Measurements from ENCODE around the gene HTT. TPM values are rescaled to one million over a fixed set of nuclear protein-coding genes. Genes with fewer than 3 reads are reported as not detected.

HTT gene
- polyA plus RNA-seq, 2 of the 4 experiments (the other 2 are of a cell fraction) = 14.5 to 16.9 TPM

- DNase-seq (ENCODE audit: low read depth in 1 of 2, low spot score in 1 of 2) = no peak
- 58% methylated on average over 12 of the region's 12 CpGs for WGBS (ENCODE audit: missing lambda C conversion rate)
- FAIRE-seq = no peak
- Histone ChIP-seq H3K4me1 (no peaks in the 10 kb centered on the region), H3K4me3 (no peak overlapping the region), H3K27ac (no peak overlapping the region), H3K4me2 (no peak overlapping the region), H3K9me3 (no peaks in the 10 kb centered on the region)
- TF ChIP-seq BHLHE40 (IDR thresholded peaks at IDR 0.05; ENCODE audit: low read depth, low read length) (no peak), NPAS2 (CRISPR knock-in tag; IDR thresholded peaks at IDR 0.05; ENCODE audit: borderline replicate concordance) (no peak), ZFP36 (IDR thresholded peaks at IDR 0.05; ENCODE audit: borderline replicate concordance, partially characterized antibody) (no peak), ATOH8 (CRISPR knock-in tag; IDR thresholded peaks at IDR 0.05; ENCODE audit: low read depth) (no peak), NFE2L2 (conservative IDR thresholded peaks at IDR 0.05; ENCODE audit: low read length) (no peak), RNF2 (IDR thresholded peaks at IDR 0.05; ENCODE audit: borderline replicate concordance, low read depth) (no peak), KDM5A (IDR thresholded peaks at IDR 0.05) (no peak)
- CTCF ChIA-PET = interaction anchor here (0.6 kb wide), 1 partner anchor 15 kb away, joined by 3 read pairs; no protein-coding TSS in a partner anchor
- ATAC-seq = no peak
- POLR2A ChIA-PET = no interaction called here
Measured at GRCh38 chr4:3062471-3062870, 12.0 kb upstream of the HTT start.

DNA sequence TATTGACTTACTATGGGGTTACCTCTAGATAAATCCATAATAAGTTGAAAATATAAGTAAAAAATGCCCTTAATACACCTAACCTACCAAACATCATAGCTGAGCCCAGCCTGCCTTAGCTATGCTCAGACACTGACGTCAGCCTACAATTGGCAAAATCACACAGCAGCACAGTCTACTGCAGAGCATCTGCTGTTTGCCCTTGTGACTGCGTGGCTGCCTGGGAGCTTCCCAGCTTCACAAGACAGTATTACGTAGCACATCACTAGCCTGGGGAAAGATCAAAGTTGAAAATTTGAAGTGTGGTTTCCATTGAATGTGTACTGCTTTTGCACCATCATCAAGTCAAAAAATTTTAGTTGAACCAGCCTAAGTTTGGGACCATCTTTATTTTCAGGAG is 8.9 kb upstream of the HTT start:
- H3K4me1 ChIP-seq = no peaks in the 10 kb centered on the region
- POLR2A ChIA-PET = no interaction called here
- TF ChIP-seq CHD2 (IDR thresholded peaks at IDR 0.05; ENCODE audit: low read length, partially characterized antibody) (no peak), RAD21 (conservative IDR thresholded peaks at IDR 0.05 in 1 of 2, IDR thresholded peaks at IDR 0.05 in 1 of 2) (no peak), JUN (IDR thresholded peaks at IDR 0.05) (no peak), FOXS1 (CRISPR knock-in tag; IDR thresholded peaks at IDR 0.05) (no peak), SMC3 (IDR thresholded peaks at IDR 0.05) (no peak), CHD4 (IDR thresholded peaks at IDR 0.05; ENCODE audit: borderline replicate concordance) (no peak), MAFK (IDR thresholded peaks at IDR 0.05; ENCODE audit: partially characterized antibody) (no peak), HOXA7 (CRISPR knock-in tag; IDR thresholded peaks at IDR 0.05) (no peak), ZFP36 (IDR thresholded peaks at IDR 0.05; ENCODE audit: borderline replicate concordance, partially characterized antibody) (no peak), TFCP2L1 (CRISPR knock-in tag; IDR thresholded peaks at IDR 0.05) (no peak), GATA3 (IDR thresholded peaks at IDR 0.05; ENCODE audit: borderline replicate concordance) (no peak), HOXB13 (CRISPR knock-in tag; IDR thresholded peaks at IDR 0.05; ENCODE audit: low read depth) (no peak), HEYL (CRISPR knock-in tag; IDR thresholded peaks at IDR 0.05) (no peak), ATOH8 (CRISPR knock-in tag; IDR thresholded peaks at IDR 0.05; ENCODE audit: low read depth) (no peak), NFE2L2 (conservative IDR thresholded peaks at IDR 0.05; ENCODE audit: low read length) (no peak), EHMT2 (IDR thresholded peaks at IDR 0.05; ENCODE audit: low read depth) (no peak)
- TF ChIP-seq, protein P1, sequence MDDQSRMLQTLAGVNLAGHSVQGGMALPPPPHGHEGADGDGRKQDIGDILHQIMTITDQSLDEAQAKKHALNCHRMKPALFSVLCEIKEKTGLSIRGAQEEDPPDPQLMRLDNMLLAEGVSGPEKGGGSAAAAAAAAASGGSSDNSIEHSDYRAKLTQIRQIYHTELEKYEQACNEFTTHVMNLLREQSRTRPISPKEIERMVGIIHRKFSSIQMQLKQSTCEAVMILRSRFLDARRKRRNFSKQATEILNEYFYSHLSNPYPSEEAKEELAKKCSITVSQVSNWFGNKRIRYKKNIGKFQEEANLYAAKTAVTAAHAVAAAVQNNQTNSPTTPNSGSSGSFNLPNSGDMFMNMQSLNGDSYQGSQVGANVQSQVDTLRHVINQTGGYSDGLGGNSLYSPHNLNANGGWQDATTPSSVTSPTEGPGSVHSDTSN (IDR thresholded peaks at IDR 0.05) = no peak
- TF ChIP-seq, protein P2, sequence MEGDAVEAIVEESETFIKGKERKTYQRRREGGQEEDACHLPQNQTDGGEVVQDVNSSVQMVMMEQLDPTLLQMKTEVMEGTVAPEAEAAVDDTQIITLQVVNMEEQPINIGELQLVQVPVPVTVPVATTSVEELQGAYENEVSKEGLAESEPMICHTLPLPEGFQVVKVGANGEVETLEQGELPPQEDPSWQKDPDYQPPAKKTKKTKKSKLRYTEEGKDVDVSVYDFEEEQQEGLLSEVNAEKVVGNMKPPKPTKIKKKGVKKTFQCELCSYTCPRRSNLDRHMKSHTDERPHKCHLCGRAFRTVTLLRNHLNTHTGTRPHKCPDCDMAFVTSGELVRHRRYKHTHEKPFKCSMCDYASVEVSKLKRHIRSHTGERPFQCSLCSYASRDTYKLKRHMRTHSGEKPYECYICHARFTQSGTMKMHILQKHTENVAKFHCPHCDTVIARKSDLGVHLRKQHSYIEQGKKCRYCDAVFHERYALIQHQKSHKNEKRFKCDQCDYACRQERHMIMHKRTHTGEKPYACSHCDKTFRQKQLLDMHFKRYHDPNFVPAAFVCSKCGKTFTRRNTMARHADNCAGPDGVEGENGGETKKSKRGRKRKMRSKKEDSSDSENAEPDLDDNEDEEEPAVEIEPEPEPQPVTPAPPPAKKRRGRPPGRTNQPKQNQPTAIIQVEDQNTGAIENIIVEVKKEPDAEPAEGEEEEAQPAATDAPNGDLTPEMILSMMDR (IDR thresholded peaks at IDR 0.05) = no peak
- TF ChIP-seq, protein P3, sequence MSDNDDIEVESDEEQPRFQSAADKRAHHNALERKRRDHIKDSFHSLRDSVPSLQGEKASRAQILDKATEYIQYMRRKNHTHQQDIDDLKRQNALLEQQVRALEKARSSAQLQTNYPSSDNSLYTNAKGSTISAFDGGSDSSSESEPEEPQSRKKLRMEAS (IDR thresholded peaks at IDR 0.05) = no peak
- WGBS (ENCODE audit: missing lambda C conversion rate) = 75% methylated on average over 3 of the region's 3 CpGs
- no peak for DNase-seq (ENCODE audit: low read depth in 1 of 2, low spot score in 1 of 2)
- no peaks in the 10 kb centered on the region for H3K9me3 ChIP-seq
- H3K4me3 ChIP-seq = no peak overlapping the region
- no peak overlapping the region for H3K27ac ChIP-seq
- no peak for FAIRE-seq
- no peak overlapping the region for H3K4me2 ChIP-seq
- CTCF ChIA-PET = interaction anchor here (0.6 to 1.1 kb wide), 2 partner anchors 25 to 28 kb away, joined by 3 read pairs; no protein-coding TSS in a partner anchor
- ATAC-seq = no peak
